GM23338 (cell line): ENCODE data around the gene MYF6. TPM values are rescaled to one million over a fixed set of nuclear protein-coding genes. Genes with fewer than 3 reads are reported as not detected.
A peak's percentile ranks its signal among the peaks of the same experiment; 100 is the strongest.

ENCODE experiments used
- ATAC-seq: fragments of 200-7000 bp; cut with Tn5 transposase; 3 replicates; pipeline ENCODE4 v1.9.1; 2020
- DNase-seq: peaks from one replicate; pipeline ENCODE4 v3.0.0-alpha.2; 2015; ENCODE audit warnings: low spot score
- H2AFZ ChIP-seq: fragments of 200-600 bp; sonication (generic); 2 replicates; pipeline ENCODE4 v1.8.0; 2016; ENCODE audit warnings: antibody characterized with exemption, mild to moderate bottlenecking, moderate library complexity
- H3F3A ChIP-seq: fragments of 200-600 bp; sonication (generic); replicated peaks from 2 replicates; pipeline ENCODE4 v1.8.0; 2017; ENCODE audit warnings: antibody characterized with exemption, mixed run types, low read depth
- H3K27ac ChIP-seq: fragments of 200-600 bp; sonication (generic); 2 replicates; pipeline ENCODE4 v1.6.1; 2016; ENCODE audit warnings: low read depth
- H3K27me3 ChIP-seq: fragments of 200-600 bp; sonication (generic); 2 replicates; pipeline ENCODE4 v1.8.0; 2016; ENCODE audit warnings: mild to moderate bottlenecking, mixed run types, moderate library complexity; ENCODE audit not compliant: insufficient read depth
- H3K36me3 ChIP-seq: fragments of 200-600 bp; sonication (generic); 2 replicates; pipeline ENCODE4 v1.8.0; 2016; ENCODE audit warnings: mild to moderate bottlenecking; ENCODE audit not compliant: insufficient read depth
- H3K4me1 ChIP-seq: fragments of 200-600 bp; sonication (generic); 2 replicates; pipeline ENCODE4 v1.8.0; 2016; ENCODE audit warnings: mild to moderate bottlenecking, moderate library complexity; ENCODE audit not compliant: insufficient read depth
- H3K4me2 ChIP-seq: fragments of 200-600 bp; sonication (generic); 2 replicates; pipeline ENCODE4 v1.7.1; 2017; ENCODE audit warnings: mixed run types
- H3K4me3 ChIP-seq: fragments of 200-600 bp; sonication (generic); 2 replicates; pipeline ENCODE4 v1.6.1; 2016; ENCODE audit warnings: mixed run types
- H3K79me2 ChIP-seq: fragments of 200-600 bp; sonication (generic); replicated peaks from 2 replicates; pipeline ENCODE4 v1.8.0; 2017; ENCODE audit warnings: mild to moderate bottlenecking; ENCODE audit not compliant: insufficient read depth
- H3K9me2 ChIP-seq: fragments of 200-600 bp; sonication (generic); 2 replicates; pipeline ENCODE4 v1.8.0; 2017; ENCODE audit not compliant: insufficient read depth
- H4K20me1 ChIP-seq: fragments of 200-600 bp; sonication (generic); replicated peaks from 2 replicates; pipeline ENCODE4 v1.8.0; 2017; ENCODE audit warnings: mild to moderate bottlenecking; ENCODE audit not compliant: insufficient read depth
- H3K27ac Mint-ChIP-seq: 2 replicates; pipeline ENCODE4 v1.8.0; 2020; ENCODE audit warnings: inconsistent platforms, mild to moderate bottlenecking, moderate library complexity, mixed read lengths
- H3K27me3 Mint-ChIP-seq: 3 replicates; pipeline ENCODE4 v1.8.0; 2022; ENCODE audit warnings: low read depth, mild to moderate bottlenecking, moderate library complexity, mixed read lengths, inconsistent platforms; ENCODE audit not compliant: insufficient read depth, poor library complexity
- H3K36me3 Mint-ChIP-seq: 3 replicates; pipeline ENCODE4 v1.8.0; 2021; ENCODE audit warnings: low read depth, mild to moderate bottlenecking, inconsistent platforms, moderate library complexity, mixed read lengths
- H3K4me1 Mint-ChIP-seq: 3 replicates; pipeline ENCODE4 v1.8.0; 2020; ENCODE audit warnings: mild to moderate bottlenecking, inconsistent platforms, mixed read lengths
- H3K4me3 Mint-ChIP-seq: 3 replicates; pipeline ENCODE4 v1.8.0; 2021; ENCODE audit warnings: moderate library complexity, mild to moderate bottlenecking, inconsistent platforms, mixed read lengths
- H3K9me3 Mint-ChIP-seq: 3 replicates; pipeline ENCODE4 v1.8.0; 2020; ENCODE audit warnings: moderate library complexity, mild to moderate bottlenecking, inconsistent platforms, mixed read lengths
- EZH2 ChIP-seq: fragments of 200-600 bp; sonication (generic); IDR thresholded peaks from one replicate; pipeline ENCODE4 v1.8.0; 2017; ENCODE audit warnings: antibody characterized with exemption, mild to moderate bottlenecking, low read depth; ENCODE audit not compliant: unreplicated experiment
- NANOG ChIP-seq: IDR thresholded peaks from 2 replicates; pipeline ENCODE4 v1.6.1; 2016; ENCODE audit warnings: antibody characterized with exemption, borderline replicate concordance
- STAT1 ChIP-seq: IDR thresholded peaks from one replicate; pipeline ENCODE4 v1.6.1; 2016; ENCODE audit warnings: antibody characterized with exemption; ENCODE audit not compliant: unreplicated experiment
- ZNF331 ChIP-seq: fragments of 250-450 bp; sonication (Bioruptor Pico); IDR thresholded peaks from 2 replicates; pipeline ENCODE4 v1.5.0; 2020; ENCODE audit warnings: low read depth, mild to moderate bottlenecking, moderate library complexity
- polyA plus RNA-seq: library from polyadenylated mRNA; unstranded; fragments of >200 nt; fragmentation: Nextera tagmentation; extraction: Ambion mirVana; gene quantifications from 2 replicates; pipeline ENCODE4 v1.2.1, GENCODE V29; 2016
- total RNA-seq: library from RNA; depleted of rRNA; stranded (reverse); fragments of >200 nt; shearing (Covaris generic); gene quantifications from 2 replicates; pipeline ENCODE4 v1.2.3, GENCODE V29; 2014
- TF ChIP-seq, protein P1 (sequence below): IDR thresholded peaks from one replicate; pipeline ENCODE4 v1.6.1; 2018; ENCODE audit warnings: antibody characterized with exemption; ENCODE audit not compliant: unreplicated experiment
- TF ChIP-seq, protein P2 (sequence below): fragments of 250-450 bp; sonication (Bioruptor Pico); IDR thresholded peaks from 2 replicates; pipeline ENCODE4 v1.5.0; 2020; ENCODE audit warnings: mild to moderate bottlenecking, moderate library complexity

MYF6 gene
- total and polyA plus RNA-seq, 2 experiments from 2014 or later, result not detected

DNA sequence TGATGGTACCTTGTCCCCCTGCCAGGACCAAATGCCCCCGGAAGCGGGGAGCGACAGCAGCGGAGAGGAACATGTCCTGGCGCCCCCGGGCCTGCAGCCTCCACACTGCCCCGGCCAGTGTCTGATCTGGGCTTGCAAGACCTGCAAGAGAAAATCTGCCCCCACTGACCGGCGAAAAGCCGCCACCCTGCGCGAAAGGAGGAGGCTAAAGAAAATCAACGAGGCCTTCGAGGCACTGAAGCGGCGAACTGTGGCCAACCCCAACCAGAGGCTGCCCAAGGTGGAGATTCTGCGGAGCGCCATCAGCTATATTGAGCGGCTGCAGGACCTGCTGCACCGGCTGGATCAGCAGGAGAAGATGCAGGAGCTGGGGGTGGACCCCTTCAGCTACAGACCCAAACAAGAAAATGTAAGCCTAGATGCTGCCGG is 410 bp downstream of the MYF6 start:
- H3K4me1 Mint-ChIP-seq, result peaks cover 51% of the 10 kb centered on the region

More for the DNA sequence above, 410 bp downstream of the MYF6 start:
- no peak for TF ChIP-seq NANOG
- TF ChIP-seq EZH2, result peak; percentile 38
- TF ChIP-seq, protein P1, sequence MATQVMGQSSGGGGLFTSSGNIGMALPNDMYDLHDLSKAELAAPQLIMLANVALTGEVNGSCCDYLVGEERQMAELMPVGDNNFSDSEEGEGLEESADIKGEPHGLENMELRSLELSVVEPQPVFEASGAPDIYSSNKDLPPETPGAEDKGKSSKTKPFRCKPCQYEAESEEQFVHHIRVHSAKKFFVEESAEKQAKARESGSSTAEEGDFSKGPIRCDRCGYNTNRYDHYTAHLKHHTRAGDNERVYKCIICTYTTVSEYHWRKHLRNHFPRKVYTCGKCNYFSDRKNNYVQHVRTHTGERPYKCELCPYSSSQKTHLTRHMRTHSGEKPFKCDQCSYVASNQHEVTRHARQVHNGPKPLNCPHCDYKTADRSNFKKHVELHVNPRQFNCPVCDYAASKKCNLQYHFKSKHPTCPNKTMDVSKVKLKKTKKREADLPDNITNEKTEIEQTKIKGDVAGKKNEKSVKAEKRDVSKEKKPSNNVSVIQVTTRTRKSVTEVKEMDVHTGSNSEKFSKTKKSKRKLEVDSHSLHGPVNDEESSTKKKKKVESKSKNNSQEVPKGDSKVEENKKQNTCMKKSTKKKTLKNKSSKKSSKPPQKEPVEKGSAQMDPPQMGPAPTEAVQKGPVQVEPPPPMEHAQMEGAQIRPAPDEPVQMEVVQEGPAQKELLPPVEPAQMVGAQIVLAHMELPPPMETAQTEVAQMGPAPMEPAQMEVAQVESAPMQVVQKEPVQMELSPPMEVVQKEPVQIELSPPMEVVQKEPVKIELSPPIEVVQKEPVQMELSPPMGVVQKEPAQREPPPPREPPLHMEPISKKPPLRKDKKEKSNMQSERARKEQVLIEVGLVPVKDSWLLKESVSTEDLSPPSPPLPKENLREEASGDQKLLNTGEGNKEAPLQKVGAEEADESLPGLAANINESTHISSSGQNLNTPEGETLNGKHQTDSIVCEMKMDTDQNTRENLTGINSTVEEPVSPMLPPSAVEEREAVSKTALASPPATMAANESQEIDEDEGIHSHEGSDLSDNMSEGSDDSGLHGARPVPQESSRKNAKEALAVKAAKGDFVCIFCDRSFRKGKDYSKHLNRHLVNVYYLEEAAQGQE, result no peak
- no peak for TF ChIP-seq ZNF331
- TF ChIP-seq, protein P2, sequence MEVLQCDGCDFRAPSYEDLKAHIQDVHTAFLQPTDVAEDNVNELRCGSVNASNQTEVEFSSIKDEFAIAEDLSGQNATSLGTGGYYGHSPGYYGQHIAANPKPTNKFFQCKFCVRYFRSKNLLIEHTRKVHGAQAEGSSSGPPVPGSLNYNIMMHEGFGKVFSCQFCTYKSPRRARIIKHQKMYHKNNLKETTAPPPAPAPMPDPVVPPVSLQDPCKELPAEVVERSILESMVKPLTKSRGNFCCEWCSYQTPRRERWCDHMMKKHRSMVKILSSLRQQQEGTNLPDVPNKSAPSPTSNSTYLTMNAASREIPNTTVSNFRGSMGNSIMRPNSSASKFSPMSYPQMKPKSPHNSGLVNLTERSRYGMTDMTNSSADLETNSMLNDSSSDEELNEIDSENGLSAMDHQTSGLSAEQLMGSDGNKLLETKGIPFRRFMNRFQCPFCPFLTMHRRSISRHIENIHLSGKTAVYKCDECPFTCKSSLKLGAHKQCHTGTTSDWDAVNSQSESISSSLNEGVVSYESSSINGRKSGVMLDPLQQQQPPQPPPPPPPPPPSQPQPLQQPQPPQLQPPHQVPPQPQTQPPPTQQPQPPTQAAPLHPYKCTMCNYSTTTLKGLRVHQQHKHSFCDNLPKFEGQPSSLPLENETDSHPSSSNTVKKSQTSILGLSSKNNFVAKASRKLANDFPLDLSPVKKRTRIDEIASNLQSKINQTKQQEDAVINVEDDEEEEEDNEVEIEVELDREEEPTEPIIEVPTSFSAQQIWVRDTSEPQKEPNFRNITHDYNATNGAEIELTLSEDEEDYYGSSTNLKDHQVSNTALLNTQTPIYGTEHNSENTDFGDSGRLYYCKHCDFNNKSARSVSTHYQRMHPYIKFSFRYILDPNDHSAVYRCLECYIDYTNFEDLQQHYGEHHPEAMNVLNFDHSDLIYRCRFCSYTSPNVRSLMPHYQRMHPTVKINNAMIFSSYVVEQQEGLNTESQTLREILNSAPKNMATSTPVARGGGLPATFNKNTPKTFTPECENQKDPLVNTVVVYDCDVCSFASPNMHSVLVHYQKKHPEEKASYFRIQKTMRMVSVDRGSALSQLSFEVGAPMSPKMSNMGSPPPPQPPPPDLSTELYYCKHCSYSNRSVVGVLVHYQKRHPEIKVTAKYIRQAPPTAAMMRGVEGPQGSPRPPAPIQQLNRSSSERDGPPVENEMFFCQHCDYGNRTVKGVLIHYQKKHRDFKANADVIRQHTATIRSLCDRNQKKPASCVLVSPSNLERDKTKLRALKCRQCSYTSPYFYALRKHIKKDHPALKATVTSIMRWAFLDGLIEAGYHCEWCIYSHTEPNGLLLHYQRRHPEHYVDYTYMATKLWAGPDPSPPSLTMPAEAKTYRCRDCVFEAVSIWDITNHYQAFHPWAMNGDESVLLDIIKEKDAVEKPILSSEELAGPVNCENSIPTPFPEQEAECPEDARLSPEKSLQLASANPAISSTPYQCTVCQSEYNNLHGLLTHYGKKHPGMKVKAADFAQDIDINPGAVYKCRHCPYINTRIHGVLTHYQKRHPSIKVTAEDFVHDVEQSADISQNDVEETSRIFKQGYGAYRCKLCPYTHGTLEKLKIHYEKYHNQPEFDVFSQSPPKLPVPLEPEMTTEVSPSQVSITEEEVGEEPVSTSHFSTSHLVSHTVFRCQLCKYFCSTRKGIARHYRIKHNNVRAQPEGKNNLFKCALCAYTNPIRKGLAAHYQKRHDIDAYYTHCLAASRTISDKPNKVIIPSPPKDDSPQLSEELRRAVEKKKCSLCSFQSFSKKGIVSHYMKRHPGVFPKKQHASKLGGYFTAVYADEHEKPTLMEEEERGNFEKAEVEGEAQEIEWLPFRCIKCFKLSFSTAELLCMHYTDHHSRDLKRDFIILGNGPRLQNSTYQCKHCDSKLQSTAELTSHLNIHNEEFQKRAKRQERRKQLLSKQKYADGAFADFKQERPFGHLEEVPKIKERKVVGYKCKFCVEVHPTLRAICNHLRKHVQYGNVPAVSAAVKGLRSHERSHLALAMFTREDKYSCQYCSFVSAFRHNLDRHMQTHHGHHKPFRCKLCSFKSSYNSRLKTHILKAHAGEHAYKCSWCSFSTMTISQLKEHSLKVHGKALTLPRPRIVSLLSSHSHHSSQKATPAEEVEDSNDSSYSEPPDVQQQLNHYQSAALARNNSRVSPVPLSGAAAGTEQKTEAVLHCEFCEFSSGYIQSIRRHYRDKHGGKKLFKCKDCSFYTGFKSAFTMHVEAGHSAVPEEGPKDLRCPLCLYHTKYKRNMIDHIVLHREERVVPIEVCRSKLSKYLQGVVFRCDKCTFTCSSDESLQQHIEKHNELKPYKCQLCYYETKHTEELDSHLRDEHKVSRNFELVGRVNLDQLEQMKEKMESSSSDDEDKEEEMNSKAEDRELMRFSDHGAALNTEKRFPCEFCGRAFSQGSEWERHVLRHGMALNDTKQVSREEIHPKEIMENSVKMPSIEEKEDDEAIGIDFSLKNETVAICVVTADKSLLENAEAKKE (CRISPR knock-in tag), result 0 out of 2 replicates have a peak, but pooled peaks have one; percentile 42
- no peak for TF ChIP-seq STAT1
- H3K79me2 ChIP-seq, result no peaks in the 10 kb centered on the region
- H4K20me1 ChIP-seq, result peaks cover 9% of the 10 kb centered on the region; the same call in 1 of the 2 replicates
- H3F3A ChIP-seq, result peaks cover 7% of the 10 kb centered on the region; the same call in 1 of the 2 replicates
- DNase-seq (no peak), ATAC-seq (no peak)
- H2AFZ ChIP-seq, result no peak overlapping the region
- H3K27me3 Mint-ChIP-seq, result peaks cover 74% of the 10 kb centered on the region
- peak overlapping the region; percentile 90 for H3K4me2 ChIP-seq
- peak overlapping the region; percentile 50 for H3K4me3 ChIP-seq
- no peak overlapping the region for H3K27ac Mint-ChIP-seq
- no peaks in the 10 kb centered on the region for H3K9me3 Mint-ChIP-seq
- H3K4me3 Mint-ChIP-seq, result peak overlapping the region; percentile 76
- H3K9me2 ChIP-seq, result no peaks in the 10 kb centered on the region
- H3K36me3 ChIP-seq, result no peaks in the 10 kb centered on the region
- H3K27me3 ChIP-seq, result peaks cover 100% of the 10 kb centered on the region
- H3K27ac ChIP-seq, result no peak overlapping the region
- H3K4me1 ChIP-seq, result peaks cover 56% of the 10 kb centered on the region
- H3K36me3 Mint-ChIP-seq, result no peaks in the 10 kb centered on the region
